Activated CD8-positive, alpha-beta memory T cell treated with anti-CD3 and anti-CD28 coated beads, Interleukin-2, amount 10 ng/mL, durations not matched to agents 7 days and 5 days (primary cell): ENCODE data around the gene ABI1. TPM values are rescaled to one million over a fixed set of nuclear protein-coding genes. Genes with fewer than 3 reads are reported as not detected.

Experiments
- ATAC-seq: fragments of 150-1000 bp; cut with Tn5 transposase; one replicate; pipeline ENCODE4 v1.10.0; 2021; ENCODE audit warnings: moderate library complexity
- CTCF ChIA-PET: fragments of 350-600 bp; sonication (Branson Sonifier 250); formaldehyde crosslinking; loops from one replicate; lab custom pipeline; 2021; ENCODE audit warnings: antibody characterized with exemption; lab: Charles Lee
- DNase-seq: peaks from one replicate; pipeline ENCODE4 v3.0.0-alpha.2; 2020
- H3K27ac Mint-ChIP-seq: one replicate; pipeline ENCODE4 v1.8.0; 2021; ENCODE audit warnings: mild to moderate bottlenecking, mixed read lengths
- H3K27me3 Mint-ChIP-seq: one replicate; pipeline ENCODE4 v1.8.0; 2021; ENCODE audit warnings: mixed read lengths
- H3K36me3 Mint-ChIP-seq: one replicate; pipeline ENCODE4 v1.8.0; 2021; ENCODE audit warnings: mild to moderate bottlenecking, mixed read lengths
- H3K4me1 Mint-ChIP-seq: one replicate; pipeline ENCODE4 v1.8.0; 2021; ENCODE audit warnings: mixed read lengths
- H3K4me3 Mint-ChIP-seq: one replicate; pipeline ENCODE4 v1.8.0; 2021; ENCODE audit warnings: mild to moderate bottlenecking, moderate library complexity, mixed read lengths
- H3K9me3 Mint-ChIP-seq: one replicate; pipeline ENCODE4 v1.8.0; 2022; ENCODE audit warnings: low read depth, mixed read lengths
- total RNA-seq, 2 experiments: library from RNA; stranded (reverse); gene quantifications; one replicate each; pipeline ENCODE4 v1.2.3, GENCODE V29; 2021

The ABI1 gene
- total RNA-seq, 2 experiments from 2014 or later, result 55.1 to 55.4 TPM

DNA sequence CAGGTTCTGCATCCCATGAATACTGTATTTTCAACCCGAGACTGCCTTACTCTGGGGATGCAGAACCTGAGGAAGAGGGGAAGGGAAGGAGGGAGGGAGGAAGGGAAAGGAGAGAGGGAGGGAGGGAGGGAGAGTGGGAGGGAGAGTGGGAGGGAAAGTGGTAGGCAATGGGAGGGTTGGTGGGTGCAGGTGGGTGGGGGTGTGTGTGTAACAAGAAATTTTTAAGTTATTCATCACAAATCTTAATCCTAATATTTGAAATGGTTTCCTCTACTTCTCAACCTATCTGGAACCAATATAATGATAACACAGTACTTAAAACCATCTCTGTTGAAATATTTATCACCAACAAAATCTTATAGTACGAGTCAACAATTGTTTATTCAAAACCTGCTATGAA lies 95.2 kb downstream of the ABI1 start:
- ATAC-seq, result no peak
- CTCF ChIA-PET, result no interaction called here
- H3K27ac Mint-ChIP-seq, result no peak overlapping the region

DNA sequence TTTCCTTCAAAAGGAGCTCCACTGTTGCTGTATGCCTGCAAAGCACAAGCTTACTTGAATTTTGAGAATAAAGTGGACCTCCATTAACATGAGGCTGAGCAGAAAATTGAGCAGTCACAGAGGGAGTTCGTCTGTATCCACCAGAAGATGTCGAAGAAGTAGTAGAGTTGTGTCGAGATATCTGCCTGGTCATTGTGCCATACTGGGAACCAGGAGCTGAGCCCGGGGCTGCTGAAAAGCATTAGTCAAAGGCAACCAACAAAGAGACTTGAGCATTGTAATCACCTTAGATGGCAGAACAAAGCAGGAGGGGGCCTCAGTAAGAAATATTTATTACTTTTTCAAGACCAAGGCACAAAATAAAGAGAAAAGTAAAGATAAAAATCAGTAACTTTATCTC lies 101.8 kb downstream of the ABI1 start:
- peaks cover 16% of the 10 kb centered on the region for H3K4me1 Mint-ChIP-seq
- H3K27me3 Mint-ChIP-seq, result no peaks in the 10 kb centered on the region
- no peak overlapping the region for H3K4me3 Mint-ChIP-seq
- no peak for ATAC-seq
- CTCF ChIA-PET, result interaction anchor here (0.9 kb wide), 2 partner anchors 9 to 33 kb away, joined by 3 read pairs; no protein-coding TSS in a partner anchor
- peaks cover 29% of the 10 kb centered on the region for H3K36me3 Mint-ChIP-seq
- H3K27ac Mint-ChIP-seq, result no peak overlapping the region
- no peak for DNase-seq
- no peaks in the 10 kb centered on the region for H3K9me3 Mint-ChIP-seq

More for the DNA sequence above, 95.2 kb downstream of the ABI1 start:
- H3K4me1 Mint-ChIP-seq, result peaks cover 1% of the 10 kb centered on the region
- H3K9me3 Mint-ChIP-seq, result no peaks in the 10 kb centered on the region
- H3K36me3 Mint-ChIP-seq, result peaks cover 28% of the 10 kb centered on the region
- no peak for DNase-seq
- no peaks in the 10 kb centered on the region for H3K27me3 Mint-ChIP-seq
- no peak overlapping the region for H3K4me3 Mint-ChIP-seq

DNA sequence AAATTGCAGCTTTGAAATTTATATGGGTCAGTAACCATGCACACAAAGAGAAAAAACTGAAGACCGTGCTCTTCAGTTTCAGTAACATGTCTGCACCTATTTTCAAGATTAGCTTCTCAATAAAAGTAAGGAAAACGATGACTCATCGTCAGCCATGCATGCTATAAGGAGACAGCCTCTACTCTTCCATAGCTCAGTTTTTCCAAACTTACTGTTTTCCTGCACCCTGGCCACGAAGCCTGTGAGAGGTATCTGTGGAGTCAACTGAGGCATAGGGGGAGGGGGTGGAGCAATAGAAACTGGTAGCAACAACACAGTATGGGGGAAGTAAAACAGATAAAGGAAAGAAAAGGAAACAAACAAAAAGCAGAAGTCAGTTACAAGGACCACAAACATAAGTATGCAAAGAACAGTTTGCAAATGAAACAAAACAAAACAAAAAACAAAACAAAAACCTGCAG lies 105.3 kb downstream of the ABI1 start:
- Mint-ChIP-seq H3K27ac (peak overlapping the region; percentile 65), H3K4me3 (no peak overlapping the region), H3K9me3 (no peaks in the 10 kb centered on the region), H3K4me1 (peaks cover 23% of the 10 kb centered on the region), H3K27me3 (no peaks in the 10 kb centered on the region), H3K36me3 (peaks cover 32% of the 10 kb centered on the region)
- DNase-seq (no peak), ATAC-seq (peak; percentile 12)
- CTCF ChIA-PET, result interaction anchor here (0.5 kb wide), 1 partner anchor 98 kb away, joined by 3 read pairs; no protein-coding TSS in a partner anchor

DNA sequence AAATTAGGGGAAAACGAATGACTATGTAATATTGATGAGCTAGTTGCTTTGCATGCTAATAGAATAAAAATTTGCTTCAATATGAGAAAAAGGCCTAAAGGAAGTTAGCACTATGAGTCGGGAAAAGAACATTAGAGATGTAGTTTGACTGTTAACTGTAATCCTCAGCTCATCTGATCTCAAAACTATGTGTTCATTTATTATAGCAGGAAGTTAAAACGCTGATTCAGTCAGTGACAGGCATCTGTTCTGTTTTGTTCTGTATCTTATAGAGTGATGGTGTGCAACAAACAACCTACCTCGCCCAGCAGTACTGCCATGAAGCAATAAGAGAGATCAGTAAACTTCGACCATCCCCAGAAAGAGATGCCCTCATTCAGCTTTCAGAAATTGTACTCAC lies 114.7 kb downstream of the ABI1 start:
- DNase-seq, result no peak
- peak overlapping the region; percentile 2 for H3K27ac Mint-ChIP-seq
- CTCF ChIA-PET, result interaction anchor here (0.6 to 1.6 kb wide), 3 partner anchors 20 to 311 kb away, joined by 3 to 7 read pairs (median 3); no protein-coding TSS in a partner anchor
- peaks cover 60% of the 10 kb centered on the region for H3K36me3 Mint-ChIP-seq
- H3K4me1 Mint-ChIP-seq, result peaks cover 39% of the 10 kb centered on the region
- H3K27me3 Mint-ChIP-seq, result no peaks in the 10 kb centered on the region
- no peak for ATAC-seq
- no peaks in the 10 kb centered on the region for H3K9me3 Mint-ChIP-seq
- H3K4me3 Mint-ChIP-seq, result no peak overlapping the region

DNA sequence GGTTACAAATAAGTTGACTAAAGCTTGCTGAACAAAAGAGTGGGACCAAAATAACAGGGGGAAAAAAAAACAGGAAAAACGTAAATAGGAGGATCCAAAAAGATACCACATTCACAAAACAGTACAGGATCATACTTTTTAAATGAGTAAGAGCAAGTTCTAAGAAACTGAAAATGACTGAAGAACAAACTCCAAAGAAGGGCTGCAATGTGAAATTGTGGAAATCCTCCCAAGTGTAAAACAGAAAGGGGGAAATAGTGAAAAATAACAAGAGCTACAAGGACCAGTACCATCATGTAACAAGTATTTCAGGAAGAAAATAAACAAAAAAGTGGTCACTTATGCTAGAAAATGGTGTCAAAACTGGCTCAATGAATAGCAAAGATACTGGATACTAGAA lies 116.9 kb downstream of the ABI1 start:
- Mint-ChIP-seq H3K4me3 (no peak overlapping the region), H3K9me3 (no peaks in the 10 kb centered on the region), H3K27me3 (no peaks in the 10 kb centered on the region), H3K36me3 (peaks cover 70% of the 10 kb centered on the region), H3K4me1 (peaks cover 61% of the 10 kb centered on the region), H3K27ac (peak overlapping the region; percentile 82)
- DNase-seq (no peak), ATAC-seq (no peak)
- CTCF ChIA-PET, result interaction anchor here (0.9 to 1.2 kb wide), 2 partner anchors 11 to 139 kb away, joined by 3 to 5 read pairs; no protein-coding TSS in a partner anchor

DNA sequence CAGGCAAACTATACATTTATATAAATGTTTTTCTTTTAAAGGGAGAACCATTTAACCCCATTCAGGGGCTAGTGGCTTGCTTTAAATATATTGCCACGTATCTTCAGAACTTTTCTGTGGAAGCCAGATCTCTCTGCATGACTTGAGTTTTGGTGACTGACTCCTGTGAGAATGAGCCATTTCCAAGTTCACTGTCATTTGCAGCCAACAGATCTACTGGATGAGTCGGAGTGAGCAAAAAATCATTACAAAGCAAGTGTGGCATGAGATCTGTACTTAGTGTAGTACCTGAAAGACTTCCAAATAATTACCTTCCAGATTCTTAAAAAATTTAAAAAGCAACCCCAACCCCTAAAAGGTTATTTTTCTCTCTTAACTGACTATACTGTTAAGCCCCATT lies 117.7 kb downstream of the ABI1 start:
- Mint-ChIP-seq H3K27me3 (no peaks in the 10 kb centered on the region), H3K4me1 (peaks cover 68% of the 10 kb centered on the region), H3K9me3 (no peaks in the 10 kb centered on the region), H3K27ac (peak overlapping the region; percentile 94), H3K36me3 (peaks cover 72% of the 10 kb centered on the region), H3K4me3 (no peak overlapping the region)
- CTCF ChIA-PET, result interaction anchor here (0.9 to 1.2 kb wide), 2 partner anchors 10 to 139 kb away, joined by 3 to 5 read pairs; no protein-coding TSS in a partner anchor
- DNase-seq (no peak), ATAC-seq (no peak)

DNA sequence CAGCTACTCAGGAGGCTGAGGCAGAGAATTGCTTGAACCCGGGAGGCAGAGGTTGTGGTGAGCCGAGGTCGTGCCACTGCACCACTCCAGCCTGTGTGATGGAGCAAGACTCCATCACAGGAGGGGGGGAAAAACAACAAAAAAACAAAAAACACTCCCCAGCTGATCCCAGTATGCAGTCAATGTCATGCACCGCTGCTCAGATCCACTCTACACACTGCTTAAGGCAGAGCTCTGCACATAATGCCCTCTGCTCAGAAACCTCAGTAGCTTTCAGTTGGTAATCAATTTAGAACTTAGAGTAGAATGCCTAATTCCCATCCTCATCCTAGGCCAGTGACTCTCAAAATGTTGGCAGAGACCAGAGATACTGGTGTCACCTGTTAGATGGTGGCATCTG lies 119.4 kb downstream of the ABI1 start:
- Mint-ChIP-seq H3K4me3 (no peak overlapping the region), H3K9me3 (no peaks in the 10 kb centered on the region), H3K27me3 (no peaks in the 10 kb centered on the region), H3K36me3 (peaks cover 79% of the 10 kb centered on the region), H3K4me1 (peaks cover 81% of the 10 kb centered on the region), H3K27ac (peak overlapping the region; percentile 94)
- CTCF ChIA-PET, result interaction anchor here (4.4 kb wide), 1 partner anchor 14 kb away, joined by 27 read pairs; no protein-coding TSS in a partner anchor
- DNase-seq, result no peak
- no peak for ATAC-seq

DNA sequence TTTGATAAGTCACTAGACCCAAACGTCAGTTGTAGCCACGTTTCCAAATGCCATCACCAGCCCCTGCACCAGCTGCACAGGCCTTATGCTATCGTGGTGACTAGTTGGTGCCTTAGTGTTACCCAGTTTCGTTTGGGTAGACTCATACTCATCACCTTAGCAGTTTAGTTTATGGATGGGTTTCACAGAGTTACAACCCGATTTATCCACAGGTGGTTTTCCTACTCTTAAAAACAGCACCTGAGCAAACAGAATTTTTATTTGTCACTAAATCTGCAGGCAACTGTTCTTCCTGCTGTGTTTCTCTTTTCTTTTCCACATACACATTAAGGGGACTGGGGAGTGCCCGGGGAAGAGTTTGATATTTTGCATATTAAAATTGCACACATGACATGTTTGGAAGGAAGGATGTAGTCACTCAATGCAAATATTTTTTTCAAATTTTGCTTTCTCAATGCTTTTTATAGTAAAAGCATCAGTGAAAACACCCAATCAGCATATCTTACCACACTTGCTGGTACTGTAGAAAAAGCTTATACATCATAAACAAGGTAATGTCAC lies 121.6 kb downstream of the ABI1 start:
- peaks cover 80% of the 10 kb centered on the region for H3K36me3 Mint-ChIP-seq
- H3K4me3 Mint-ChIP-seq, result peak overlapping the region; percentile 19
- no peaks in the 10 kb centered on the region for H3K9me3 Mint-ChIP-seq
- H3K27me3 Mint-ChIP-seq, result no peaks in the 10 kb centered on the region
- peak; percentile 37 for ATAC-seq
- CTCF ChIA-PET, result interaction anchor here (1.1 to 4.4 kb wide), 4 partner anchors 12 to 143 kb away, joined by 3 to 27 read pairs (median 5); no protein-coding TSS in a partner anchor
- peak overlapping the region; percentile 94 for H3K27ac Mint-ChIP-seq
- peaks cover 81% of the 10 kb centered on the region for H3K4me1 Mint-ChIP-seq
- DNase-seq, result peak; percentile 60

DNA sequence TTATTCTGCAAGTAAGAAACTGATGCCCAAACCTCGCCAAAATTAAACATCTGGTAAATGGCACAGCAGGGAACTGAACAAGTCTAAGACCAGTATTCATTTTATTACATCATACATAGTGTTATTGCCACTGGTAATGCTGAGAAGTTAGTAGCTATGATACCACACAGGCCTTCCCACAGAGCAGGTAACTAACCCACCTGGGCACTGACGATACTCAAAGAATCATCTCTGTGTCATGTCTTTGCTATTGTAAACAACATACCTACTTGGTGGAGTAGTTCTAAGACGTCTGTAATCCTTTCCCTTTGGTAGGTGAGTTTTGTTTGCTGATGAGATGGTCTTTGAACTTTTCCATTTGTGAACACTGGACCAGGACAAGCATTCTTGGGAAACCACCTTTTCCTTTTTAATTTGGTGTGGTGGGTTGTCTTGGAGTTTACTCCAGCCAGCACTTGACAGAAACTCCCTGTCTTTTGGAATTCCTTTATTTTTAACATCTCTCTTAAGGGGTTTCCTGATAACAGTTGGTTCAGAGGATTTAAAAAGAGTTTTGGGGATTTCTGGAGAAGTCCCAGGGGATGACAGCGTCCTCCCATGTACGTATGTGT lies 122.4 kb downstream of the ABI1 start:
- H3K4me1 Mint-ChIP-seq, result peaks cover 74% of the 10 kb centered on the region
- CTCF ChIA-PET, result interaction anchor here (4.4 kb wide), 1 partner anchor 11 kb away, joined by 27 read pairs; no protein-coding TSS in a partner anchor

DNA sequence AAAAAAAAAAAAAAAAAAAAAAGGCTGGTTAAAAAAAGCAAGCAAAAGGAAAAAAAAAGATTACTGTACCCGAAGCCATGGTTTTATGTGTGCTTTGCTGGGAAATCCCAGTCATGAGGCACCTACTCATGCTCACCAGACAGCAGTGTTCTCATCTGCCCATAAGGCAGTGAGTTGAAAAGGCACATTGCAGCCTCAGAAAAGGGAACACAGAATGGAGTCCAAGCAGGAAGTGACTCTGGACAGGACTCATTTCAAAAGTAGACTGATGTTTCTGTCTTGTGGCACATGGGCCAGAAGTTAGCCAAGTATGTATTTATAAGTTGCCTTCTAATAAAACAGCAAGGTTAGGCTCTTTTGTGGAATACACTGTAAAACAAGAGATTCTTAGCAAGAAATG lies 123.0 kb downstream of the ABI1 start:
- H3K27me3 Mint-ChIP-seq, result no peaks in the 10 kb centered on the region
- H3K4me3 Mint-ChIP-seq, result peak overlapping the region; percentile 15
- peak; percentile 80 for ATAC-seq
- H3K9me3 Mint-ChIP-seq, result no peaks in the 10 kb centered on the region
- H3K4me1 Mint-ChIP-seq, result peaks cover 67% of the 10 kb centered on the region
- peak; percentile 76 for DNase-seq
- peaks cover 69% of the 10 kb centered on the region for H3K36me3 Mint-ChIP-seq
- CTCF ChIA-PET, result interaction anchor here (3.5 kb wide), 1 partner anchor 11 kb away, joined by 24 read pairs; no protein-coding TSS in a partner anchor
- peak overlapping the region; percentile 94 for H3K27ac Mint-ChIP-seq

More for the DNA sequence above, 122.4 kb downstream of the ABI1 start:
- no peak for ATAC-seq
- no peaks in the 10 kb centered on the region for H3K27me3 Mint-ChIP-seq
- DNase-seq, result no peak
- H3K36me3 Mint-ChIP-seq, result peaks cover 74% of the 10 kb centered on the region
- H3K27ac Mint-ChIP-seq, result peak overlapping the region; percentile 94
- H3K4me3 Mint-ChIP-seq, result no peak overlapping the region
- H3K9me3 Mint-ChIP-seq, result no peaks in the 10 kb centered on the region

DNA sequence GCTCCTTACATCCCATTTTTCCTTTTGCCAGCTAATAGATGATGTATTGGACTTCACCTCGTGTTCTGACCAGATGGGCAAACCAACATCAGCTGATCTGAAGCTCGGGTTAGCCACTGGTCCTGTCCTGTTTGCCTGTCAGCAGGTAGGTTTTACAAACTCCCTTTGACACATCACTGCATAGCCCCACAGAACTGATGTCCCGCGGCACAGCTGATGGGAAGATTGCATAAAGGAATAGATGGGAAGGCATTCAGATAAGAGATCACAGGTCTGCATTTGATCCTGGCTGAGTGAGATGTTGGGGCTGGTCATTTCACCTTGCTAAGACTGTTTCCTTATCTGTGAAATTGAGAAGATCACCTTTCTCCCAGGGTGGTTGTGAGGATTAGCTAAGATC lies 125.3 kb downstream of the ABI1 start:
- peaks cover 47% of the 10 kb centered on the region for H3K4me1 Mint-ChIP-seq

DNA sequence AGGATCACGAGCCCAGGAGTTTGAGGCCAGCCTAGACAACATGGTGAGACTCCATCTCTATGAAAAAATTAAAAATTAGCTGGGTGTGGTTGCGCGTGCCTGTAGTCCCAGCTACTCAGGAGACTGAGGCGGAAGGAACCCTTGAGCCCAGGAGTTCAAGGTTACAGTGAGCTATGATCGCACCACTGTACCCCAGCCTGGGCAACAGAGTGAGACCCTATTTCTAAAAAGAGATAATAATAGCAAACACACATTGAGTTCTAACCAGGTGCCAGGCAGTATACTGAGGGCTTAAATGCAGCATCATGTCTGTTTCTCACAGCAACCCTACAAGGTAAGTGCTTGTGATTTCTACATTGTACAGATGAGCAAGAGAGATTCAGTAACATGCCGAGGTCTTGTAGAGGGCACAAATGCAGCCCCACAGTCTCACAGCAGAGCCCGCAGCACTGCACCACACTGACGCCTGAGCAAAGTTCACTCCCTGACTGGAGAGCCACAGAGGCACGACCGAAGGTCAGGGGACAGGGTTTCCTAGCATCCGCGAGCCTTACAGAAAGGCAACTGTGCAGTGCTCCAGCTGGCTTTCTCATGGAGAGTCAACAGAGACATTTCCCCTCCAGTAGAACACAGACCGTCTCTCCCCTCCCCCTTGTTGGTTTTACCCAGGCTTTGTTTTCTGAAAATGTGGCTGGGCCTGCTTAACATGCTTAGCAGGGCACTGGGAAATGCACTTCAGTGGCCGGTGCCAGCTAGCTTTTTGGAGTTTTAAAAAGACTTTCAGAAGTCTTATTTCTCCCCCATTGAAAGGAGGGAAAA lies 126.8 kb downstream of the ABI1 start:
- Mint-ChIP-seq H3K4me3 (no peak overlapping the region), H3K9me3 (no peaks in the 10 kb centered on the region), H3K27ac (no peak overlapping the region), H3K36me3 (peaks cover 58% of the 10 kb centered on the region), H3K27me3 (no peaks in the 10 kb centered on the region), H3K4me1 (peaks cover 36% of the 10 kb centered on the region)
- no peak for DNase-seq
- ATAC-seq, result no peak
- CTCF ChIA-PET, result interaction anchor here (1.2 to 3.5 kb wide), 4 partner anchors 8 to 147 kb away, joined by 3 to 24 read pairs (median 4); no protein-coding TSS in a partner anchor

More for the DNA sequence above, 125.3 kb downstream of the ABI1 start:
- Mint-ChIP-seq H3K4me3 (no peak overlapping the region), H3K27ac (no peak overlapping the region), H3K27me3 (no peaks in the 10 kb centered on the region), H3K36me3 (peaks cover 61% of the 10 kb centered on the region), H3K9me3 (no peaks in the 10 kb centered on the region)
- no peak for DNase-seq
- CTCF ChIA-PET, result interaction anchor here (0.8 to 3.5 kb wide), 3 partner anchors 9 to 125 kb away, joined by 3 to 24 read pairs (median 3); partner anchors contain the start of gene ABI1
- no peak for ATAC-seq

DNA sequence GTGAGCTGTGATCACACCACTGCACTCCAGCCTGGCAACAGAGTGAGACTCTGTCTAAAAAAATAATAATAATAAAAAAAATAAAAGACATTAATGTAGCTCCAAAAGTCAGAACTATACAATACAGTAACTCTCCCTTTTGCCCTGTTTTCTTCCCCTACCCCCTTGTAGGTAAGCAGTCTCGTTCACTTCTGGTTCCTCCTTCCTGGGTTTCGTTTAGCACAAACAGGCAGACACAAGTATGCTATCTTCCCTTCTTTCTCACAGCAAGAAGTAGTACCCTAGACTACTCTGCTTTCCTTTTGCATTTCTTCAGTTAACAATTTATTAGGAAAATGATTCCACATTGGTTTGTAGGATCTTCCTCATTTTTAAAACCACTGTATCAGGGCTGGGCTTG lies 130.2 kb downstream of the ABI1 start:
- H3K9me3 Mint-ChIP-seq, result no peaks in the 10 kb centered on the region
- H3K27me3 Mint-ChIP-seq, result no peaks in the 10 kb centered on the region
- ATAC-seq (no peak), DNase-seq (no peak)
- peaks cover 12% of the 10 kb centered on the region for H3K4me1 Mint-ChIP-seq
- no peak overlapping the region for H3K4me3 Mint-ChIP-seq
- no peak overlapping the region for H3K27ac Mint-ChIP-seq
- CTCF ChIA-PET, result interaction anchor here (1.1 to 1.2 kb wide), 2 partner anchors 9 to 152 kb away, joined by 3 read pairs; no protein-coding TSS in a partner anchor
- peaks cover 42% of the 10 kb centered on the region for H3K36me3 Mint-ChIP-seq
